HG03575 (cell line): ENCODE results near the gene TRIM52.

ENCODE experiments used
- ATAC-seq: cut with Tn5 transposase; IDR thresholded peaks from one replicate; pipeline ENCODE4 v1.9.1; 2021; ENCODE audit not compliant: unreplicated experiment, insufficient number of reproducible peaks, low FRiP score; ENCODE audit errors: extremely low read depth

TRIM52 gene

GRCh38 chr5:181259974-181260719 lies 796 bp downstream of the TRIM52 start:
- ATAC-seq = no peak

DNA sequence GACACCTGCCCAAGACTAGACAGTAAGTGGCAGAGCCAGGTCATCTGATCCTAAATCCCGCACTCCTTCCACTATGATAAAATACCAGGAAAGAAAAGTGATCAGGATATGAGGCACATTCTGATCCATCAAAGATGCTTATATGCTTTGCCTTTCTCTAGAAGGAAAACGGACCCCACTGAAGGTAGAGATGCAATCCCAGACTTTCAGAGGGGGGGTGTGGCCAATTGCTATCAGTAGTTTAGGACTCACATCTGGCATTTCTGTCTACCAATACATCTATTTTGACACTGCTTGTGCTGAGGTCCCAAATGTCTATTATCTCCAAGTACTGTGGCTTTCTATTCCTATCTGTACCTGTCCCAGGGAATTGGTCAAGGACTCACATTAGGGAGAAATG lies 1.7 kb downstream of the TRIM52 start:
- no peak for ATAC-seq

DNA sequence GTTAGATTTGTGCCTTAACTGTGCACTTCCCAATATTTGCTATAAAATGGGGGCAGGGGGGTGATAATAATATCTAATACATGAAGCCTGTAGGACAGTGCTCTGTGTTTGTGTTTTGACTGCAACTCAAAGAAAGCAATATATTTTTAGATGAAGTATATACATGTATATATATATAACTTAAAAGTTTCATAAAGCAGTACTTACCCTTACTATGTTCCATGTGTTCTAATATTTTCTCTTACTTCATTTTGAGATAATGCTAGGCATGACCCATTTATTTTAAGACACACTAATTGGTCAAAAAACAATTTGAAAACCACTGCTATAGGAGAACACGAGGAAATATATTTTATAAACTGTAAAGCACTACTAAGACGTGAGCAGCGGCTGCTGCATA lies 2.4 kb downstream of the TRIM52 start:
- ATAC-seq = no peak

- no peak for ATAC-seq
Observed at GRCh38 chr5:181255836-181256578, 4.9 kb downstream of the TRIM52 start.

DNA sequence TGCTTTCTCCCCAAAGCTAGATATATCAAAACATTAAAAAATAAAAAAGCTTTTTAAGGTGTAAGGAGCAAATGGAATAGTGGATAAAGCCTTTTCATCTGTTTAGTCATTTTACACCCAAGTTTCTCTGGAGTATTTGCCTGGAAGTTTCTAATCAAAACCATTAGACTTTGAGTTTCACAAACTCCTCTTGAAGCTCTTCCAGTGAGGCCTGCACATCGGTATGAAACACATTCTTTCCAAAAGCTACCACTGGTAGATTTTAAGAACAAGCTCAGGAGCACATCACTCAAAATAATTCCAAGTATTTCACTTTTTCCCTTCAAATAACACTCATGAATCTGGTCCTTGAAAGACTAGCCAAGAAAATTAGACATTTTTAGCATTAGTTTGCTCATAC lies 5.7 kb downstream of the TRIM52 start:
- no peak for ATAC-seq

DNA sequence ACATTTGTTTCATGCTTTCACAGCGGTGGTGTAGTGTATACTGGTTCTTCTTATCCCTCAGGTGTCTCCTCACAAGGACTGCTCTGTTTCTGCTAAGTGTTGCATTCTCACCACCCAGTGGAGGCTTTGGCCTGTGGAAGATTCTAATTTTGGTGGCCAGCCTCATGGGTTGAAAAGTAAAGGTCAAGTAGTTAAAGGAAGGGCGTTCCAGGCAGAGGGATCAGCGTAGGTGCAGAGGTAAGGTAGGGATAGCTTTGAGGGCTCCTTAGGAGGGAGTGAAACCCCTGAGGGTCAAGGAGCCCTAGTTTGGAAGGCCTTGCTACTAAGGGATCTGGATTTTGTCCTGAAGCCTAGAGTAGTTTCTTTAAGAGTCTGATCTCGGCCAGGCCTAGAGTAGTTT lies 12.7 kb downstream of the TRIM52 start:
- ATAC-seq = no peak

GRCh38 chr5:181246276-181247049 lies 14.5 kb downstream of the TRIM52 start:
- ATAC-seq = no peak

DNA sequence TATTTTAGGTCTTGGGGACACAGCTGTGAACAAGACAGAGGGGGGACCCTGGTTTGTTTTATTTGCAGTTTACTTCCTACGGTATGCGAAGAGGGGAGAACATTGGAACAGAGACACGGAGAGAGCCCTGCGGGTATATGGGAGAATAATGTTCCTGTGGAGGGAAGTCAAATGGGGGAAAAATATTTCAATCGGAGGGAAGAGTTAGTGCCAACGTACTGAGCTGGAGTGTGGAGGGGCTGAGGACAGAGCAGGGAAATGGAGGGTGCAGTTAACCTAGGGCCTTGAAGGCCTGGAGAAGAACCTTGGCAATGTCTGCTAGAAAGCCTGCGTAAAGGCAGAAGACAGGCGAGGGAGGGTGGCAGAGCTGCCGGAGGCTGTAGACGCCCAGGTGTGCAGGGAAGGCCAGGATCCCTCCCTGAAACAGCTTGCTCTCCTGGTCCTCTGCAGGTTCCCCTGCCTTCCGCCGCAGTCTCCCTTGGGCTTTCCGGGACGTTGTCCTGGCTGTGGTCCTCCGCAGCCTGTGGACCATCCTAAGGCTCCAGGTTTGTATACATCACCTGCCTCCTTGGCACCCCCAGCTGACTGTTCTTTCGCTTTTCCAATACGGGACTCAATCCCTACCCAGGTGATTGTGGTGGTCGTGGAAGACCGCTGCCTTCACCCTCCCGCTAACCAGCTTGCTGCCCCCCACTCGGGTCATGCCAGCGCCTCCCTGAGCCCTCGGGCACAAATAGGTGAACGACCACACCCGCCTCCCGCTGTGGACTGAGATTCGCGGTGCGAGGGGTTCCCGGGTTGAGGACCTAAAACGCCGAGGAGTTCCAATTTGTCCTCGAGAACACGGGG lies 15.3 kb downstream of the TRIM52 start:
- no peak for ATAC-seq

GRCh38 chr5:181243564-181244343 lies 17.2 kb downstream of the TRIM52 start, which contains the start of gene RACK1:
Gene RACK1, minus strand, starts transcription at chr5:181243906. Its CDS starts 106 bp downstream, at chr5:181243800.
- peak; percentile 30 for ATAC-seq

GRCh38 chr5:181243018-181243563 lies 17.9 kb downstream of the TRIM52 start:
- ATAC-seq = no peak

- ATAC-seq = no peak
Observed at GRCh38 chr5:181242031-181242451, 18.9 kb downstream of the TRIM52 start.

DNA sequence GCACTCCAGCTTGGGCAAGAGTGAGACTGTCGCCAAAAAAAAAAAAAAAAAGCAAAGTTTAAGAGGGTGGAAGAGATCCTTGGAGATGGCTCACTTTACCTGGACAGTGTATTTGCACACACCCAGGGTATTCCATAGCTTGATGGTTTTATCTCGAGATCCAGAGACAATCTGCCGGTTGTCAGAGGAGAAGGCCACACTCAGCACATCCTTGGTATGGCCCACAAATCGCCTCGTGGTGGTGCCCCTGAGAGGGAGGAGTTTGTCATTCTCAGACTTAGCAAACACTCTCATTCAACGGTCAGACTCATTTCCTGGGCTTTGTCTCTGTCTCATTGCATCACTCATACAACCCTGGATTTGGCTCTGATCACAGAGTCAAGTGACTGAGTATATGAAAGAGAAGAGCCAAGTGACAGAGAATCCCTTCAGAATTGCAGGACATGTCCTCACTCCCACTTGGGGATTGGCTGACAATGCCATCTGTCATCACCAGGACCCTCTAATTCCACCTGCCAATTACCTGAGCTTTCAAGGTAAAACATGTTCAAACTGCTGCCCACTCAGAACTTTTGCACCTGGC lies 19.5 kb downstream of the TRIM52 start:
- ATAC-seq = no peak

DNA sequence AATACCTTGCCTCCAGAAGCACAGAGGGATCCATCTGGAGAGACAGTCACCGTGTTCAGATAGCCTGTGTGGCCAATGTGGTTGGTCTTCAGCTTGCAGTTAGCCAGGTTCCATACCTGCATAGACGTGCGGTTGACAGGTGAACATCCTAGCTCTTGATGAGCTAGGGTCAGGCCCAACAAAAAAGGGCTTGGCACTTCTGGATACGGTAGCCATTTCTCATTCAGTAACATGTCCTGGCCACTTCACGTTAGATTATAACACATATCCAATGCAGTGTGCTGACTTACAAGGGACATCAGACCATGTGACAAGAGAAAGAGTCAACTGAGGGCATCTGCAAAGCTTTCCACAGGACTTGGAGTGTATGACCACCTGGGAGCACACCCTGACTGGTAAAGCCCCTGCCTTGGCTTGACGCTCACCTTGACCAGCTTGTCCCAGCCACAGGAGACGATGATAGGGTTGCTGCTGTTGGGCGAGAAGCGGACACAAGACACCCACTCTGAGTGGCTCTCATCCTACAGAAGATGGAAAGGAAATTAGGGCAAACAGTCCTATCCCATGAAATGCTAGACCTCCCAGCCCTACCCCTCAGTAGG lies 21.8 kb downstream of the TRIM52 start:
- ATAC-seq = no peak

- ATAC-seq = no peak
Observed at GRCh38 chr5:181237729-181238385, 23.1 kb downstream of the TRIM52 start.

- no peak for ATAC-seq
Observed at GRCh38 chr5:181236954-181237641, 23.8 kb downstream of the TRIM52 start.

DNA sequence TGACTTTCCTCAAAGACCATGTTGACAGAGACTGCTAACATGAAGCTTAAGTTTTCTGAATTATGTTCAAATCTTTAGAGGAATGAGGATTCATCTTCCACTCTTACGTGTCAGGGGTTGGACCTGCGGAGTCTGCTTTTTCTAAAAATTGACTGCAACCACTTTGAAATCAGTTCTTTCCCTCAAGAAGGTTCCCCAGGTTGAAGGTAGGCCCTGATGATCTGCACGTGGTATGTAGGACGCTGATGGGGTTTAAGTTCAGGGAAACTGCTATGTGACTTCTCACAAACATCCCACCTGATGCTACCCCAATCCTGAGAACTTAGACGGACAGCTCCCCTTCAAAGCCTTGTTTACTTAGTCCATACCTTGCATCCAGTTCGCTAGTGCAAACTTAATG lies 24.5 kb downstream of the TRIM52 start:
- no peak for ATAC-seq
